Neural crest cell (in vitro differentiated cells): ENCODE data around the gene SNRPF. TPM values are rescaled to one million over a fixed set of nuclear protein-coding genes. Genes with fewer than 3 reads are reported as not detected.

Source experiments
- DNase-seq: peaks from one replicate; pipeline ENCODE4 v3.0.0; 2021; ENCODE audit warnings: low read depth, mixed read lengths, low spot score
- H3K27ac Mint-ChIP-seq: one replicate; pipeline ENCODE4 v1.8.0; 2021; ENCODE audit warnings: mild to moderate bottlenecking, mixed read lengths; ENCODE audit not compliant: unreplicated experiment
- H3K27me3 Mint-ChIP-seq: 2 replicates; pipeline ENCODE4 v1.8.0; 2021; ENCODE audit warnings: low read depth, mild to moderate bottlenecking, mixed read lengths
- H3K36me3 Mint-ChIP-seq: 2 replicates; pipeline ENCODE4 v1.8.0; 2021; ENCODE audit warnings: low read depth, mild to moderate bottlenecking, mixed read lengths
- H3K4me1 Mint-ChIP-seq: 2 replicates; pipeline ENCODE4 v1.8.0; 2021; ENCODE audit warnings: mixed read lengths
- H3K4me3 Mint-ChIP-seq: one replicate; pipeline ENCODE4 v1.8.0; 2021; ENCODE audit warnings: mild to moderate bottlenecking, mixed read lengths
- H3K9me3 Mint-ChIP-seq: 2 replicates; pipeline ENCODE4 v1.8.0; 2021; ENCODE audit warnings: mixed read lengths
- total RNA-seq: library from RNA; stranded (reverse); gene quantifications from 2 replicates; pipeline ENCODE4 v1.2.1, GENCODE V29; 2021
- TF ChIP-seq, protein P1 (sequence below): fragments of 200-600 bp; sonication (generic); conservative IDR thresholded peaks from 2 replicates; pipeline ENCODE4 v1.5.0; 2021; ENCODE audit warnings: antibody characterized with exemption, mild to moderate bottlenecking

The SNRPF gene
- total RNA-seq, 1 donor from 2014 or later = 71.5 TPM

DNA sequence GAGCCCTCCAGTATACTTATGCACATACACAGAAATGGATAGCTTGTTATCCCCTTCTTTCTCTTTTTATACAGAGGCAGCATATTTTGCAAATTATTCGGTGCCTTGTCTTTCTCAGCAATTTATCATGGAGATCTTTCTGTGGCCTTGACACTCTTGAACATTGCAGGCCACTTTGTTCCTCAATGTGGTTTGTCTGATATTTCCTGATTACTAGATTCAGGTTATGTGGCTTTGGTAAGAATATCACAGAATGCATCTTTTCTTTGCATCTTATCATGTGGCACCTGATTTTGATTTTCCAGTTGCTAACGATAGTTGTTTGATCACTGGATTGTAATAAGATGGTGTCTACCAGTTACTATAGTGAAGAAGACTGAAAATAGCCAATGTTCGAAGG is 7.1 kb upstream of the SNRPF start:
- no peak overlapping the region for H3K27ac Mint-ChIP-seq
- H3K4me1 Mint-ChIP-seq = peaks cover 14% of the 10 kb centered on the region
- no peaks in the 10 kb centered on the region for H3K9me3 Mint-ChIP-seq
- peaks cover 2% of the 10 kb centered on the region for H3K27me3 Mint-ChIP-seq
- no peaks in the 10 kb centered on the region for H3K36me3 Mint-ChIP-seq
- TF ChIP-seq, protein P1, sequence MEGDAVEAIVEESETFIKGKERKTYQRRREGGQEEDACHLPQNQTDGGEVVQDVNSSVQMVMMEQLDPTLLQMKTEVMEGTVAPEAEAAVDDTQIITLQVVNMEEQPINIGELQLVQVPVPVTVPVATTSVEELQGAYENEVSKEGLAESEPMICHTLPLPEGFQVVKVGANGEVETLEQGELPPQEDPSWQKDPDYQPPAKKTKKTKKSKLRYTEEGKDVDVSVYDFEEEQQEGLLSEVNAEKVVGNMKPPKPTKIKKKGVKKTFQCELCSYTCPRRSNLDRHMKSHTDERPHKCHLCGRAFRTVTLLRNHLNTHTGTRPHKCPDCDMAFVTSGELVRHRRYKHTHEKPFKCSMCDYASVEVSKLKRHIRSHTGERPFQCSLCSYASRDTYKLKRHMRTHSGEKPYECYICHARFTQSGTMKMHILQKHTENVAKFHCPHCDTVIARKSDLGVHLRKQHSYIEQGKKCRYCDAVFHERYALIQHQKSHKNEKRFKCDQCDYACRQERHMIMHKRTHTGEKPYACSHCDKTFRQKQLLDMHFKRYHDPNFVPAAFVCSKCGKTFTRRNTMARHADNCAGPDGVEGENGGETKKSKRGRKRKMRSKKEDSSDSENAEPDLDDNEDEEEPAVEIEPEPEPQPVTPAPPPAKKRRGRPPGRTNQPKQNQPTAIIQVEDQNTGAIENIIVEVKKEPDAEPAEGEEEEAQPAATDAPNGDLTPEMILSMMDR = no peak
- no peak for DNase-seq
- no peak overlapping the region for H3K4me3 Mint-ChIP-seq

DNA sequence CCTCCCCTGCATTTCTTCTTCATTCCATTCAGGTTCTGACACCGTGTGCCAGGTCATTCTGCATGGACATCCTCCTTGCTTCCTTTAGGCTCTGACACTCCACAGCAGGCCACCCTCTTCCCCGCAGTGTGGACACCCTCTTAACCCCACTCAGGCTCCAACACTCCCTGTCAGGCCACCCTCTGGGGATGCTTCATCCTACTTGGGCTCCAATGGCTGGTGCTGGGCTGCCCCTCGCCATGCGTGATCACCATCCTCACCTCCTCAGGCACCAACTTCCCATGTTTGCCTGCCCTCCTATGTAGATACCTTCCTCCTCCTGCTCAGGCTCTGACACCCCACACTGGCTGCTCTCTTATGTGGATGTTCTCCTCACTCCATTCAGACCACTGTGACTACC is 6.6 kb upstream of the SNRPF start:
- Mint-ChIP-seq H3K36me3 (no peaks in the 10 kb centered on the region), H3K27ac (no peak overlapping the region), H3K4me1 (peaks cover 14% of the 10 kb centered on the region), H3K27me3 (peaks cover 2% of the 10 kb centered on the region), H3K9me3 (no peaks in the 10 kb centered on the region), H3K4me3 (no peak overlapping the region)
- no peak for DNase-seq
- TF ChIP-seq, protein P1 = no peak

DNA sequence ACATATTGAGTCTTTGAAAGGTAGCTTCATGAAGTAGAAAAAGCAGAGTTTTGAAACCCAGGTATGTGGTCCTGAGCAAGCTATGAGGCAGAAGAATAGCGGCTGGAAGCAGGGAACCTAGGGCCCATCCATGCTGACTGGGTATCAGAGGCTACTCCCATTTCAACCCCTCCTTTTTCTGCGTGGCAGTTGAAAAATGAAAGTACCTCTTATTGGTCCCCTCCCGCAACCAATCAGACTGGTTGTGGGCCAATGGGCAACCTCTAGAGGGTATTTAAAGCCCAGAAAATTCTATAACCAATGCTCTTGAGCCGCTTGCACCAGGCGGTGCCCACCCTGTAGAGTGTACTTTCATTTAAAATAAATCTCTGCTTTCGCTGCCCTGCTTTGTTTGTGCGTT is 1.6 kb upstream of the SNRPF start:
- H3K27ac Mint-ChIP-seq = no peak overlapping the region
- no peaks in the 10 kb centered on the region for H3K27me3 Mint-ChIP-seq
- peak overlapping the region; percentile 38 for H3K4me3 Mint-ChIP-seq
- H3K9me3 Mint-ChIP-seq = no peaks in the 10 kb centered on the region
- peaks cover 14% of the 10 kb centered on the region for H3K4me1 Mint-ChIP-seq
- no peak for DNase-seq
- TF ChIP-seq, protein P1 = no peak
- H3K36me3 Mint-ChIP-seq = peaks cover 11% of the 10 kb centered on the region

DNA sequence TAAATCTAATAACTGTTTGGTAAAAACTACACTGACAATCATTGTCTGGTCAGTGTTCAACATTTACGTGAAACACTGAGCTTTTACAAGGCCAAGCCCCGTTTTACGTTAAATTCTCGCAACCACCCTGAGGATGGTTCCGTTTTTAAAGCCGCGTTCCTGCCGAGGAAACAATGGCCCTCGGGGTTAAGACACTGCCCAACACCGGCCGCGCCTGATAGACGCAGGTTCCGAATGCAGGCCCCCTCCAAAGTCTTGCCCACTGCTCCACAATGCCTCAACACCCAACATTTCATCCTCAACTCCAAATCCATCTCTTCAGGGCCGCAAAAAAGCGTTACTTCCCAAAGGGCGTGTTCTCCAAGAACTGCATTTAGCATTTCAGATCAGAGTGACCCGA is 953 bp upstream of the SNRPF start:
- Mint-ChIP-seq H3K9me3 (no peaks in the 10 kb centered on the region), H3K27me3 (no peaks in the 10 kb centered on the region), H3K27ac (no peak overlapping the region), H3K36me3 (peaks cover 16% of the 10 kb centered on the region), H3K4me1 (peaks cover 14% of the 10 kb centered on the region), H3K4me3 (no peak overlapping the region)
- DNase-seq = no peak
- TF ChIP-seq, protein P1 = no peak

DNA sequence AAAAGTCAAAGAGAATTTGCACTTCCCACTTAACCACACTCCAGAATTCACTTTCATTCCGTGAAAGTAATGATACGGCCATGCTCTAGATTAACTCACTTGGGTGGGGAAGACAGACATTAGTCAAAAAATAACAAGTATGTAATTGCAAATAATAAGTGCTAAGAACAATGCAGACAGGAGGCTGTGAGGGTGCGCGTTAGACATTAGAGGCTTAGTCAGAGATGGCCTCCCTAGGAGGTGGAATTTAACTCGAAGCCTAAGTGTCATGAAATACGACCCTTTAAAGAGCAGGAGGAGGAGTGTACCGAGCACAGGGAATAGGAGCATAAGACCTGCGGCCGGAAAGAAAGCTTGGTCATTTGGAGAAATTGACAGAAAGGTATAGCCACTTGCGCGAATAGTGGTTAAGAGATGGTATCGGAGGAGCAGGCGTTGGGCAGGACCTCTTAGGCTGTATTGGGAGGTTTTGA is 628 bp downstream of the SNRPF start:
- Mint-ChIP-seq H3K27me3 (no peaks in the 10 kb centered on the region), H3K27ac (no peak overlapping the region)

More for the DNA sequence above, 628 bp downstream of the SNRPF start:
- no peak for DNase-seq
- no peaks in the 10 kb centered on the region for H3K9me3 Mint-ChIP-seq
- peaks cover 23% of the 10 kb centered on the region for H3K36me3 Mint-ChIP-seq
- peaks cover 8% of the 10 kb centered on the region for H3K4me1 Mint-ChIP-seq
- no peak overlapping the region for H3K4me3 Mint-ChIP-seq
- TF ChIP-seq, protein P1 = no peak
